Stimulated activated CD4-positive, alpha-beta T cell treated with anti-CD3 and anti-CD28 coated beads, Interleukin-1b, Interleukin-23, amount 100 ng/mL, for 24 hours (primary cell): ENCODE results near the gene PCK1.

Source experiments
- DNase-seq, 4 experiments: peaks; one replicate each; pipeline ENCODE4 v3.0.0-alpha.2; 2020; ENCODE audit warnings: low read depth in 4 of 4, low spot score in 1 of 4

The PCK1 gene

DNA sequence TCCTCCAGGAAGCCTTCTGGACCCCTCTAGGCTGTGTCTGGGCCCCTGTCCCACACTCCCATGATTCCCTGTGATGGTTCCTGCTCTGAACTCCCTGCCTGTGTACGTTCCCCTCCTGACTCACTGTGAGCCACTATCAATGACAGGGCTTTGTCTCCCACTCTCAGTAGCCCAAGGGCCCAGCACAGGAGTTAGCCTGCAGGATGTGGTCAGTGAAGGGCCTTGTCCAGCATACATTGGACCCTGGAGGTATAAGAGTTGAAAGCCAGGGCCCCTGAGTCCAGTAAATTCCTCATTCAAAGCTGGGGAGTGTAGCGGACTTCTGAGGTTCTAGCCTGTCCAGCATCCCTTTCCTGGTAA lies 40.3 kb downstream of the PCK1 start:
- no peak for DNase-seq

GRCh38 chr20:57601737-57602136 lies 40.8 kb downstream of the PCK1 start:
- DNase-seq: no peak

DNA sequence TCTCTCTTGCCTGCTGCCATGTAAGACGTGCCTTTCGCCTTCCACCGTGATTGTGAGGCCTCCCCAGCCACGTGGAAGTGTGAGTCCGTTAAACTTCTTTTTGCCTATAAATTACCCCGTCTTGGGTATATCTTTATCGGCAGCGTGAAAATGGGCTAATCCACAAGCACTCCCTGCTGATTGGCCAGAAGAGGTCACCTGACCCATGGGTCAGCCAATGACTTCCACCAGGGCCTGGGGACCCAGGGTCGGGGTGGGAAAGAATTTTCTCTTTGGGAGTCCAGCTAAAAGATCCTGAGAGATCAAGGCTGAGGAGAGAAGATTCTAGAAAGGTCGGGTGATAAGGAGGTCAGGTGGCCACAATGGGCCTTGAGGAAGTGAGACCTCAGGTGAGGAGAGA lies 42.2 kb downstream of the PCK1 start:
- DNase-seq: no peak

DNA sequence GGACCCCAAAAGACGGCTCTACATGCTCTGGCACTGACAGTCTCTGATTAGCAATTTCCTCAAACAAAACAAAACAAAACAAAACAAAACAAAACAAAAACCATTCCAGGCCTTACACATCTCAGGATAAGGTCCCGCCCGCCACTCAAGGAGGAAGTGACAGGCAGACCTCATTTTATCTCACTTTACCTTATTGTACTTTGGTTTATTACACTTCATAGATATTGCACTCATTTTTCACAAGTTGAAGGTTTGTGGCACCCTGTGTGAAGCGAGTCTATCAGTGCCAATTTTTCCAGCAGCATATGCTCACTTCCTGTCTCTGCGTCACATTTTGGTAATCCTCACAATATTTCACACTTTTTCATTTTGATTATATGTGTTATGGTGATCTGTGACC lies 44.1 kb downstream of the PCK1 start:
- DNase-seq: no peak

- no peak for DNase-seq
Observed at GRCh38 chr20:57605878-57606277, 45.0 kb downstream of the PCK1 start.

DNA sequence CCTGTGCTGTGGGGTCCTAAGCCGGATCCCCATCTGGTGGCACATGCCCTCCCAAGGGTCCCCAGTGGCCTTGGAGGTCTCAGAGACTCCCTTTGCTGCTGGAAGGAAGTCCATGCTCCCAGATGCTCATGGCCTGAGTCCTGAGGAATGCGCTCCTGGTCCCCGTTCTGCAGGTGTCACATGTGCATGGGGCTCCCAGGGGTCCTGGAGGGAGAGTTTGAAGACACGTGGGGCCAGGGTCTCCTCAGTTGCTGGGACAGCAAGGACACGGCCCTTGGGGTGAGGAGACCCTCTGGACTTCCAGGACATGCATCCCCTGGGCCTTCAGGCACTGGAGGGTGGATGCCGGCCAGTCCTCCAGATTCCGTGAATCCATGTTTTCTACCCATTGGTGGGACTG lies 47.6 kb downstream of the PCK1 start:
- no peak for DNase-seq

DNA sequence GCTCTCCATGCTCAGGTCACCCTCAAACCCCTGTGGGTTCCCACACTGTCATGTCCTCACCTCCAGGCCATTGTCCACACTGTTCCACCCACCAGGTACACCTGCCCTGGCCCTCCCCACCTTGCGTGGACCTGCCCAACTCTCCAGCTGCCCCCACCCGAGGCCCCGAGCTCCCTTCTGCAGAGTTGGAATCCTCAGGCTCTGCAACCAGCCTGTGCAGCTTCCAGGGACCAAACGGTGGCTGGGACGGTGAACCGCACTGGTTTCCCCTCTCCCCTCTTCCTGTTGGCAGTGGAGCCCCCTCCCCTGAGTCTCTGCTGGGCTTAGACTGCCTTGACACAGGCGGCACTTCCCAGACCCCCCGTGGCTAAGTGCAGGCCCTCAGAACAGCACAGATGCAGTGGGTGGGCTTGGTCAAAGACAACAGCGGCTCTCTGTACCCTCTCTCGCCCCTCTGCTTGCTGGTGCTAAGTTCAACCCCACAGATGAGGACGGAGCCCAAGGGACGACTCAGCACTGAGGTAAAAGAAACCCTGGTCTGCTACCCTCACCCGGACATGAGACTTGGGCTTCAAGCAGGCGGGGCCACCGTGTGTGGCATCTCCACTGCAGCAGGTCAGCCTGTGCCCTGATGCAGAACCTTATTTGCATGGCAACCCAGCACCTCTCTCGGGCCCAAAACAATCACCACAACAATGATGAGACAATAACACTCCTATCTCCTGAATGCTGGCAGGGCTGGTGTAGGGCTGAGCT lies 48.4 kb downstream of the PCK1 start:
- DNase-seq: no peak

DNA sequence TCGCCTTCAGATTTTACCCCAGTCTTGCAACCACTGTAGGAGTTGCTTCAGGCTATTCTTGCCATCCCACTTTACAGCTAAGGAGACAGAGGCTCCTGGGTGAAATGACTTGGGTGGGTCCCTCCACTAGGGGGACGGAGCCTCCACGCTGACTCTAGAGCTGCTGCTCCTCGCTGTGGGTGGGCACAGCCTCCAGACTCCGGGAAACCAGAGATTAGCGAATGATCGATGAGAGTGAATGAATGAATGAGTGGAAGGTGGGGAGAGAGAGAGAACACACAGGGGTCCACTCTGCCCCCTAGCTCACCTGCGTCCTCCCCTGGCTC lies 48.9 kb downstream of the PCK1 start:
- DNase-seq: no peak

DNA sequence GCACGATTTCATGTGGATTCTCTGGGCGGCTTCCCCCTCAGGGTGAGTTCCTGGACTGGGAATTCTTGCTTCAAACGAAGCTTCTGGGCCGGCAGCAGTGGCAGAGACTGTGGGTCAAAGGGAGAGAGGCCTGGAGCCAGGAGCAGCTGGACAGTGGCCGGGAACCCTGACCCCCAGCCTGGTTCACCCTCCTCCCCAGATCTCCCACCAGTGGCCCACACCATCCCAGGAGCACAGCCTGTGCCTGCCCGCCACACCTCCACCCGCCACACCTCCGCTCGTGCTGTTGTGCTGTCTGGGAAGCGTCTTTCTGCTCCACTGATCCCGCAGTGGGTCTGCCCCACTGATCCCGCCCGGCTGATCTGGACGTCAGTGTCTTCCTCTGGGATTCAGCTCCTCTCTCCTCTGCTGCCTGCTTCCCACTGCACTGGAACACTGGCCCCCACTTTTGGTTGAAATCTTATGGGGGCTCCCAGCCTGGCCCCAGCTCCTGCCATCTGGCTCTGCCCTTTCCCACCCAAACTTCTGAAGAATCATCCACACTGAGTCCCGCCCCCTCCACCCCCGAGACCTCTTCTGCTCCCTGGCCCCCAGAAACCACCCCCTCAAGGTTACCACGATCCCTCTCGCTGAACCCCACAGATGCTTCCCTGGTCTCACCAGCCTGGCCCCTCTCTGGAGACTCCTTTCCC lies 49.5 kb downstream of the PCK1 start:
- no peak for DNase-seq

DNA sequence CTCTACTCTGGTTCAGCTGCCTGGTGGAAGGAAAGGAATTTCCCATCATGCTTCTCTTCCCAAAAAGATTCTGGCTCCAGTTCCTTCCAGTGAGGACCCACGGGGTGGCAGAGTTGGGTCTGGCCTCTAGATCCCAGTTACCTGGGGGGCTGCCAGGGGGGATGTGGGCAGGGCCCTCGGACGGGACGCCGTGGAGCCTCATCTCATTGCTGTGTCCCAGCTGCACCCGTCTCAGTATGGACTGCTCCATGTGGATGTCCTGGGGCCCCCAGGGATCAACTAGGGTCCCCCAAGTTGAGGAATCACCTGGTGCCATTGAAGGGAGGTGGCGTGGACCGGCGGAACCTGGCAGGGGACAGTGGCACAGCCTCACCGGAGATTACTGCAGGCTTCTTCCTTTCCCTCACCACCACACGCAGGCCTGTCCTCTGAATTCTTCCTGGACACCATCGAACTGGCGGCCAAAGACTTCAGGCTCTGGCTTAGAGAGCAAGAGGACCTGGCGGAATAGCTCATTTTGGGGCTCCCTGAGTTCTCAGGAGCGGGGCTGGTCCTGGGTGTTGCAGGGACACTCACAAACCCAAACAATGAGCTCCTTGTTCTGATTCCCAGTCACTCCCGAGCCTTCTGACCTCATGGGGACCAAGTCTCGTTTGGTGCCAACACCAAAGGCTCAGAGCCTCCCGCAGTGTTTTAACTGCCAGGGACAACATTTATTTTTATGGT lies 50.8 kb downstream of the PCK1 start:
- no peak for DNase-seq

GRCh38 chr20:57612436-57612835 lies 51.5 kb downstream of the PCK1 start:
- no peak for DNase-seq

DNA sequence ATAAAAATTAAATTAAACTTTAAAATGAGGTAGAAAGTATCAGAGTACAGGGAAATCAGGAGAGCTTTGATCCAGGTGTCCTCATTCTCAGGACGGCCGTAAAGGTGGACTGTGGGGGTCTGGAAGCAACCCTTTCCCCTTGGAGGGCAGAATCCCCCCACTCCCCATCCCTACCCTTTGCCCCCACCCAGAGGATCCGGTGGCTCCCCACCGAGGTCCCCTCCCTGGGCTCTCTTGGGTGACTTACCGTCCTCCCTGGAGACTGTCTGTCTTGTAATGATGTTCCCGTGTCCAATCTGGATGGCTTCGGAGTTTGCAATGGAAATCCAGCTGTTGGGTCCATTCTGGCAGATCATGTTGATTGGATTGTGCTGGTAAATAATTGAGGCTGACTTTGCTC lies 52.0 kb downstream of the PCK1 start:
- no peak for DNase-seq

- no peak for DNase-seq
Observed at GRCh38 chr20:57613481-57613921, 52.6 kb downstream of the PCK1 start.

- no peak for DNase-seq
Observed at GRCh38 chr20:57614490-57615444, 53.9 kb downstream of the PCK1 start.

GRCh38 chr20:57615445-57615811 lies 54.5 kb downstream of the PCK1 start:
- DNase-seq: no peak

- DNase-seq: no peak
Observed at GRCh38 chr20:57616143-57616951, 55.4 kb downstream of the PCK1 start.

- no peak for DNase-seq
Observed at GRCh38 chr20:57617079-57617795, 56.3 kb downstream of the PCK1 start.
